ENCODE data around the gene NINL.
"Not testable (repeated sequence)": the region's sequence is repeated elsewhere in the genome, so short reads cannot be mapped to it uniquely, and the experiment has no call there.

NINL gene

GRCh38 chr20:25592135-25592852 is 7.0 kb upstream of the NINL start:
- DNase-seq (ENCODE audit: low read depth in 2 of 2) = no peak

GRCh38 chr20:25590778-25591177 is 5.4 kb upstream of the NINL start:
- not testable (repeated sequence) for DNase-seq (ENCODE audit: low read depth in 2 of 2)

- DNase-seq (ENCODE audit: low read depth in 2 of 2) = no peak
Observed at GRCh38 chr20:25588491-25588890, 3.2 kb upstream of the NINL start.

GRCh38 chr20:25587536-25587935 is 2.2 kb upstream of the NINL start:
- no peak for DNase-seq (ENCODE audit: low read depth in 2 of 2)

GRCh38 chr20:25586877-25587276 is 1.5 kb upstream of the NINL start:
- no peak for DNase-seq (ENCODE audit: low read depth in 2 of 2)

GRCh38 chr20:25583607-25584006 is 1.7 kb downstream of the NINL start:
- DNase-seq (ENCODE audit: low read depth in 2 of 2) = not testable (repeated sequence)

GRCh38 chr20:25580711-25581110 is 4.6 kb downstream of the NINL start:
- DNase-seq (ENCODE audit: low read depth in 2 of 2) = no peak

- DNase-seq (ENCODE audit: low read depth in 2 of 2) = no peak
Observed at GRCh38 chr20:25579081-25579770, 6.1 kb downstream of the NINL start.

- DNase-seq (ENCODE audit: low read depth in 2 of 2) = no peak
Observed at GRCh38 chr20:25576783-25577530, 8.4 kb downstream of the NINL start.

GRCh38 chr20:25574411-25574810 is 10.9 kb downstream of the NINL start:
- no peak for DNase-seq (ENCODE audit: low read depth in 2 of 2)

GRCh38 chr20:25573288-25574251 is 11.8 kb downstream of the NINL start:
- DNase-seq (ENCODE audit: low read depth in 2 of 2) = no peak

GRCh38 chr20:25571817-25572216 is 13.5 kb downstream of the NINL start:
- DNase-seq (ENCODE audit: low read depth in 2 of 2) = no peak

GRCh38 chr20:25571240-25571639 is 14.1 kb downstream of the NINL start:
- DNase-seq (ENCODE audit: low read depth in 2 of 2) = no peak

GRCh38 chr20:25570148-25570530 is 15.2 kb downstream of the NINL start:
- DNase-seq (ENCODE audit: low read depth in 2 of 2) = no peak

- DNase-seq (ENCODE audit: low read depth in 2 of 2) = no peak
Observed at GRCh38 chr20:25567286-25567685, 18.0 kb downstream of the NINL start.

- no peak for DNase-seq (ENCODE audit: low read depth in 2 of 2)
Observed at GRCh38 chr20:25566821-25567220, 18.5 kb downstream of the NINL start.

- DNase-seq (ENCODE audit: low read depth in 2 of 2) = no peak
Observed at GRCh38 chr20:25565578-25566157, 19.7 kb downstream of the NINL start.

- no peak for DNase-seq (ENCODE audit: low read depth in 2 of 2)
Observed at GRCh38 chr20:25563876-25564275, 21.5 kb downstream of the NINL start.

- DNase-seq (ENCODE audit: low read depth in 2 of 2) = no peak
Observed at GRCh38 chr20:25563362-25563761, 22.0 kb downstream of the NINL start.

GRCh38 chr20:25561771-25562170 is 23.6 kb downstream of the NINL start:
- not testable (repeated sequence) for DNase-seq (ENCODE audit: low read depth in 2 of 2)

GRCh38 chr20:25553819-25554296 is 31.5 kb downstream of the NINL start:
- DNase-seq (ENCODE audit: low read depth in 2 of 2) = peak in 1 of 2 experiments; percentile 43
